Right kidney (tissue), 1 donor: ENCODE measurements around the gene TIMP2.

Source experiments
- DNase-seq: peaks from one replicate; pipeline ENCODE4 v3.0.0-alpha.2; 2016

Gene TIMP2

GRCh38 chr17:78836420-78837021, 88.7 kb downstream of the TIMP2 start:
- no peak for DNase-seq

- DNase-seq: no peak
Observed at GRCh38 chr17:78834571-78834970, 90.6 kb downstream of the TIMP2 start.

- no peak for DNase-seq
Observed at GRCh38 chr17:78832541-78832810, 92.7 kb downstream of the TIMP2 start.

GRCh38 chr17:78831688-78832540, 93.3 kb downstream of the TIMP2 start:
- no peak for DNase-seq

- DNase-seq: no peak
Observed at GRCh38 chr17:78829477-78829876, 95.7 kb downstream of the TIMP2 start.

GRCh38 chr17:78828470-78829185, 96.6 kb downstream of the TIMP2 start:
- no peak for DNase-seq

- DNase-seq: no peak
Observed at GRCh38 chr17:78826836-78827509, 98.2 kb downstream of the TIMP2 start.

GRCh38 chr17:78826421-78826820, 98.8 kb downstream of the TIMP2 start:
- DNase-seq: no peak

- no peak for DNase-seq
Observed at GRCh38 chr17:78825696-78826095, 99.5 kb downstream of the TIMP2 start.

- DNase-seq: no peak
Observed at GRCh38 chr17:78824240-78824639, 100.9 kb downstream of the TIMP2 start.

GRCh38 chr17:78823282-78824046, 101.7 kb downstream of the TIMP2 start:
- no peak for DNase-seq

- no peak for DNase-seq
Observed at GRCh38 chr17:78822552-78822951, 102.6 kb downstream of the TIMP2 start.

- no peak for DNase-seq
Observed at GRCh38 chr17:78821961-78822360, 103.2 kb downstream of the TIMP2 start.

- DNase-seq: no peak
Observed at GRCh38 chr17:78820841-78821240, 104.3 kb downstream of the TIMP2 start.

GRCh38 chr17:78819806-78820792, 105.1 kb downstream of the TIMP2 start:
- no peak for DNase-seq

- DNase-seq: no peak
Observed at GRCh38 chr17:78819402-78819801, 105.8 kb downstream of the TIMP2 start.

GRCh38 chr17:78818932-78819331, 106.3 kb downstream of the TIMP2 start:
- no peak for DNase-seq

- no peak for DNase-seq
Observed at GRCh38 chr17:78818152-78818846, 106.9 kb downstream of the TIMP2 start.

GRCh38 chr17:78817123-78817522, 108.1 kb downstream of the TIMP2 start:
- DNase-seq: no peak

- no peak for DNase-seq
Observed at GRCh38 chr17:78815696-78816095, 109.5 kb downstream of the TIMP2 start.
